ENCODE data around the gene PACC1. TPM values are rescaled to one million over a fixed set of nuclear protein-coding genes. Genes with fewer than 3 reads are reported as not detected.

Gene PACC1
- total and polyA plus RNA-seq, 2 donors (not counting 3 experiments of a cell fraction or from before 2014, with no cell fraction given), result 21.0 to 22.3 TPM

DNA sequence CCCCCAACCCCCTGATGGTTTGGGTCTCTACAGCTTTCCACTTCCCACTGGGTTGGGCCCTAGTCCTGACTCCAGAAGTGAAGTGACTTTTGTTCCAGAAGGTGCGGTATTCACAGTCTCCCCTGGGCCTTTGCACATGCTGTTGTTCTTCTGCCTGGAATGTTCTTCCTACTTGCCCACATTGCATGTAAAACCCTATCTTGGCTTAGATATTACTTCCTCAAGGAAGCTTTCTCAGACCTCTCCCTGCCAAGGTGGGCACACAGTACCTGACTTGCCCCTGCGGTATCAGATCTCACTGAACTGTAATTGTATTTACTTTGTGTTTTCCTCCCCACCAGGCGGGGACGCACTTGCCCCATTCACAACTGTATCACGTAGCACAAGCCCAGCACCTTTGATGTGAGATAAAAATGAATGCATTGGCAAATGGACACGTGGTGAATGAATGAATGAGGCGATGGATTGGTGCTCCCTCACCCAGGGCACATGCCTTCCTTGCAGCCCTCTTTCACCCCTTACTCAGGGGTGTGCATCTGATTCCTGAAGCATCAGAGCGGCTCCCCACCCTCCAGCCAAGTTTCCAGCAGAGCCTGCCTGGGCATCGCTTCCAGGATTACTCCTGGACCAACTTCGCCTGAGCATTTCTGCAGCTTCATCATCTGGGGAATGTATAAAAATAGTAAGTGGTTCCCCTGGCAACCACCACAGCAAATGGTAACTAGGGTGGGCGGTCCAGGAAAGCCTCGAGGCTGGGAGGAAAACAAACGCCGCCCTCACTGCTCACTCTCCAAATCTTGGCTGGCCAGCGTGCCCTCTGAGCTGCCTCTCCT is 37.9 kb upstream of the PACC1 start:
- peak; percentile 48 for DNase-seq (ENCODE audit: low read depth, low spot score)
- BruUV-seq (replicated peaks), result no TSS peak
- POLR2A ChIA-PET, result interaction anchor here (0.8 to 1.0 kb wide), 2 partner anchors 156 to 162 kb away, joined by 3 to 6 read pairs; partner anchors contain the start of gene ATF3

DNA sequence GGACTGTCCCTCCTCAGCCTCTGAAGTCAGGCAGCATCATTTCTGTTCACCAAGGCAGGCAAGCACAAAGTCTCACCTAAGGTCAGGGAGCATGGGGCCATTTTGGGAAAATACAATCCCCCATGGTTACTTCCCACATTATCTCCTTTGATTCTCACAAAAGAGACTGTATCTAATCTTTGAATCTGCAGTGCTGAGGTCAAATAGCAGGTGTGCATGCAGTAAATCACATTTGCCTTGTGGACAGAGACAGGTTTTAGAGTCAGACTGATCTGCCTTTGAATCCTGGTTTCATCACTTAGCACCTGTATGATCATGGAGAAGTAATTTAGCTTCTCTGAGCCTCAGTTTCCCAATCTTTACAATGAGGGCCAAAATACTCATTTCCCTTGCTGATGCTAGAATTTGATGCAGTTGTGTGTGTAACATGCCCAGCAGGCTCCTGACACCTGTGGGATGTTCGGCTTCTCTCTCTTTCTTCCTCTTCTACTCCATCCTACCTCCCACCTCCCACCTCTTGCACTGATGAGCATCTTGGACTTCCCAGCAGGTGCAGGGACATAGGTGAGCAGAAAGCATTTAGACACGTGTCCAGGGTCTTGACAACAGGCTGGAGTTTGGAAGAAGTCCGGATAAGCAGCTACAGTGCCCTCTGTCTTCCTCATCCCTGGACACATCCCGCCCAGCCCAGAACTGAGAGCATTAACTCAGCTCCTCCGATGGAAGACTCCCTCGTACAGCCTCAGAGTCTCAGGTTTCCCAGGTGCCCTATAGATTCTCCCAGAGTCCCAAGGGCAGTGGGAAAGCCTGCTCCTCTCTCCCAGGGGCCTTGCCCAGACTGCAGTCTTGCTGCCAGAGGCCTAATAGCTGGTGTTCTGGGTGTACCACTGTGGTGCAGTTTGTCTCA is 37.0 kb upstream of the PACC1 start:
- POLR2A ChIA-PET, result no interaction called here
- intact Hi-C loops (cut with micrococcal nuclease), result no loop called here
- CTCF ChIA-PET, result interaction anchor here (0.7 to 7.2 kb wide), 2 partner anchors 381 to 770 kb away, joined by 3 to 198 read pairs; no protein-coding TSS in a partner anchor

More for the DNA sequence above, 37.9 kb upstream of the PACC1 start:
- H3K9me3 ChIP-seq (replicated peaks; ENCODE audit: control insufficient read depth, insufficient read depth, low read length), result no peaks in the 10 kb centered on the region
- no peaks in the 10 kb centered on the region for H4K20me1 ChIP-seq (replicated peaks; ENCODE audit: control insufficient read depth, extremely low read depth, insufficient read depth, low read length)
- intact Hi-C loops (cut with micrococcal nuclease), result no loop called here
- dilution Hi-C loops (cut with MboI; ENCODE audit: extremely low pct_ligation_motif_present, low sequenced_read_pairs), result no loop called here
- no peak overlapping the region for H3K27ac ChIP-seq (ENCODE audit: insufficient read depth, low read depth, low read length)
- H3K9me1 ChIP-seq (replicated peaks; ENCODE audit: control insufficient read depth, extremely low read depth, insufficient read depth, low read length), result no peaks in the 10 kb centered on the region
- H3K27me3 ChIP-seq (ENCODE audit: control insufficient read depth in 2 of 2, insufficient read depth in 2 of 2, low read length in 2 of 2), result peaks cover 0 to 2% of the 10 kb centered on the region in 2 experiments
- H3K4me3 ChIP-seq (replicated peaks in 1 of 3; ENCODE audit: insufficient read depth in 1 of 3, low read depth in 1 of 3, low read length in 3 of 3), result no peak overlapping the region
- no peak for TF ChIP-seq EZH2 (IDR thresholded peaks at IDR 0.05; ENCODE audit: borderline replicate concordance, low read depth, low read length, severe bottlenecking)
- TF ChIP-seq MYC (IDR thresholded peaks at IDR 0.05; ENCODE audit: low read depth, low read length), result no peak
- TF ChIP-seq JUN (IDR thresholded peaks at IDR 0.05; ENCODE audit: borderline replicate concordance, insufficient read depth, insufficient read length, low read depth), result no peak
- no peak for TF ChIP-seq GATA2 (IDR thresholded peaks at IDR 0.05; ENCODE audit: insufficient read depth, insufficient read length, low read depth, low read length)
- TF ChIP-seq POLR2AphosphoS5 (IDR thresholded peaks at IDR 0.05; ENCODE audit: insufficient read depth, low read depth, low read length), result no peak
- no peak for FAIRE-seq
- CTCF ChIA-PET, result interaction anchor here (0.7 to 7.2 kb wide), 4 partner anchors 381 to 771 kb away, joined by 3 to 198 read pairs (median 98); partner anchors contain the start of genes DTL and INTS7
- no peaks in the 10 kb centered on the region for H3K4me1 ChIP-seq (ENCODE audit: control insufficient read depth, extremely low read depth, insufficient read depth, low read length)
- H3K36me3 ChIP-seq (ENCODE audit: control insufficient read depth in 2 of 2, extremely low read depth in 1 of 2, insufficient read depth in 2 of 2, low read length in 2 of 2), result no peaks in the 10 kb centered on the region
- no peak overlapping the region for H2AFZ ChIP-seq (ENCODE audit: low read depth, low read length)
- no peak overlapping the region for H3K9ac ChIP-seq (replicated peaks; ENCODE audit: extremely low read depth, insufficient read depth, low read length)
- no peak overlapping the region for H3K4me2 ChIP-seq (ENCODE audit: insufficient read depth, low read length)
- no peaks in the 10 kb centered on the region for H3K79me2 ChIP-seq (ENCODE audit: control insufficient read depth, insufficient read depth, low read length)

More for the DNA sequence above, 37.0 kb upstream of the PACC1 start:
- H3K9ac ChIP-seq (replicated peaks; ENCODE audit: extremely low read depth, insufficient read depth, low read length), result no peak overlapping the region
- no peaks in the 10 kb centered on the region for H3K9me1 ChIP-seq (replicated peaks; ENCODE audit: control insufficient read depth, extremely low read depth, insufficient read depth, low read length)
- no peaks in the 10 kb centered on the region for H3K4me1 ChIP-seq (ENCODE audit: control insufficient read depth, extremely low read depth, insufficient read depth, low read length)
- no peak overlapping the region for H3K4me3 ChIP-seq (replicated peaks in 1 of 3; ENCODE audit: insufficient read depth in 1 of 3, low read depth in 1 of 3, low read length in 3 of 3)
- no peak for TF ChIP-seq EZH2 (IDR thresholded peaks at IDR 0.05; ENCODE audit: borderline replicate concordance, low read depth, low read length, severe bottlenecking)
- TF ChIP-seq, protein P1, sequence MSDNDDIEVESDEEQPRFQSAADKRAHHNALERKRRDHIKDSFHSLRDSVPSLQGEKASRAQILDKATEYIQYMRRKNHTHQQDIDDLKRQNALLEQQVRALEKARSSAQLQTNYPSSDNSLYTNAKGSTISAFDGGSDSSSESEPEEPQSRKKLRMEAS (IDR thresholded peaks at IDR 0.05; ENCODE audit: insufficient read depth, insufficient read length), result no peak
- no peak for TF ChIP-seq POLR2AphosphoS5 (IDR thresholded peaks at IDR 0.05; ENCODE audit: insufficient read depth, low read depth, low read length)
- TF ChIP-seq, protein P2, sequence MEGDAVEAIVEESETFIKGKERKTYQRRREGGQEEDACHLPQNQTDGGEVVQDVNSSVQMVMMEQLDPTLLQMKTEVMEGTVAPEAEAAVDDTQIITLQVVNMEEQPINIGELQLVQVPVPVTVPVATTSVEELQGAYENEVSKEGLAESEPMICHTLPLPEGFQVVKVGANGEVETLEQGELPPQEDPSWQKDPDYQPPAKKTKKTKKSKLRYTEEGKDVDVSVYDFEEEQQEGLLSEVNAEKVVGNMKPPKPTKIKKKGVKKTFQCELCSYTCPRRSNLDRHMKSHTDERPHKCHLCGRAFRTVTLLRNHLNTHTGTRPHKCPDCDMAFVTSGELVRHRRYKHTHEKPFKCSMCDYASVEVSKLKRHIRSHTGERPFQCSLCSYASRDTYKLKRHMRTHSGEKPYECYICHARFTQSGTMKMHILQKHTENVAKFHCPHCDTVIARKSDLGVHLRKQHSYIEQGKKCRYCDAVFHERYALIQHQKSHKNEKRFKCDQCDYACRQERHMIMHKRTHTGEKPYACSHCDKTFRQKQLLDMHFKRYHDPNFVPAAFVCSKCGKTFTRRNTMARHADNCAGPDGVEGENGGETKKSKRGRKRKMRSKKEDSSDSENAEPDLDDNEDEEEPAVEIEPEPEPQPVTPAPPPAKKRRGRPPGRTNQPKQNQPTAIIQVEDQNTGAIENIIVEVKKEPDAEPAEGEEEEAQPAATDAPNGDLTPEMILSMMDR (IDR thresholded peaks at IDR 0.05; ENCODE audit: extremely low read depth in 1 of 2, insufficient read depth in 1 of 2, low read depth in 1 of 2, low read length in 2 of 2), result no peak
- DNase-seq (ENCODE audit: low read depth, low spot score), result no peak
- H4K20me1 ChIP-seq (replicated peaks; ENCODE audit: control insufficient read depth, extremely low read depth, insufficient read depth, low read length), result no peaks in the 10 kb centered on the region
- no peak overlapping the region for H2AFZ ChIP-seq (ENCODE audit: low read depth, low read length)
- dilution Hi-C loops (cut with MboI; ENCODE audit: extremely low pct_ligation_motif_present, low sequenced_read_pairs), result no loop called here
- H3K27ac ChIP-seq (ENCODE audit: insufficient read depth, low read depth, low read length), result no peak overlapping the region
- BruUV-seq (replicated peaks), result no TSS peak
- no peaks in the 10 kb centered on the region for H3K79me2 ChIP-seq (ENCODE audit: control insufficient read depth, insufficient read depth, low read length)
- no peak for FAIRE-seq
- H3K27me3 ChIP-seq (ENCODE audit: control insufficient read depth in 2 of 2, insufficient read depth in 2 of 2, low read length in 2 of 2), result no peaks in the 10 kb centered on the region
- H3K9me3 ChIP-seq (replicated peaks; ENCODE audit: control insufficient read depth, insufficient read depth, low read length), result no peaks in the 10 kb centered on the region
- no peak overlapping the region for H3K4me2 ChIP-seq (ENCODE audit: insufficient read depth, low read length)
- H3K36me3 ChIP-seq (ENCODE audit: control insufficient read depth in 2 of 2, extremely low read depth in 1 of 2, insufficient read depth in 2 of 2, low read length in 2 of 2), result no peaks in the 10 kb centered on the region
